BLaER1 (cell line): ENCODE measurements around the gene MTMR11.
A peak's percentile ranks its signal among the peaks of the same experiment; 100 is the strongest.

Source experiments
- H3K27ac ChIP-seq: shearing (Covaris generic); formaldehyde crosslinking; 2 replicates; pipeline ENCODE4 v1.8.1; 2022
- H3K27me3 ChIP-seq: shearing (Covaris generic); formaldehyde crosslinking; 2 replicates; pipeline ENCODE4 v1.8.1; 2022
- H3K36me3 ChIP-seq: shearing (Covaris generic); formaldehyde crosslinking; 2 replicates; pipeline ENCODE4 v1.8.1; 2022
- H3K4me1 ChIP-seq: shearing (Covaris generic); formaldehyde crosslinking; 2 replicates; pipeline ENCODE4 v1.8.1; 2022
- H3K4me2 ChIP-seq: shearing (Covaris generic); formaldehyde crosslinking; 2 replicates; pipeline ENCODE4 v1.8.1; 2022
- H3K4me3 ChIP-seq: shearing (Covaris generic); formaldehyde crosslinking; 2 replicates; pipeline ENCODE4 v1.8.1; 2022
- H3K9ac ChIP-seq: shearing (Covaris generic); formaldehyde crosslinking; 2 replicates; pipeline ENCODE4 v1.8.1; 2022
- H3K9me3 ChIP-seq: shearing (Covaris generic); formaldehyde crosslinking; 2 replicates; pipeline ENCODE4 v1.8.1; 2022
- H4K20me1 ChIP-seq: shearing (Covaris generic); formaldehyde crosslinking; 2 replicates; pipeline ENCODE4 v1.8.1; 2022
- Cebpa-rat ChIP-seq: shearing (Covaris generic); IDR thresholded peaks from 2 replicates; pipeline ENCODE4 v1.8.1; 2022

MTMR11 gene

GRCh38 chr1:149937759-149938158, 1.1 kb upstream of the MTMR11 start:
- no peak overlapping the region for H3K9ac ChIP-seq
- TF ChIP-seq Cebpa-rat, result no peak
- no peaks in the 10 kb centered on the region for H3K27me3 ChIP-seq
- no peak overlapping the region for H3K4me3 ChIP-seq
- H3K27ac ChIP-seq, result no peak overlapping the region
- H3K4me2 ChIP-seq, result no peak overlapping the region; the same call in 1 of the 2 replicates
- no peaks in the 10 kb centered on the region for H4K20me1 ChIP-seq
- no peaks in the 10 kb centered on the region for H3K9me3 ChIP-seq
- no peaks in the 10 kb centered on the region for H3K4me1 ChIP-seq
- H3K36me3 ChIP-seq, result no peaks in the 10 kb centered on the region

- H3K36me3 ChIP-seq, result no peaks in the 10 kb centered on the region
- no peak overlapping the region for H3K9ac ChIP-seq
- TF ChIP-seq Cebpa-rat, result no peak
- H3K4me2 ChIP-seq, result no peak overlapping the region
- H4K20me1 ChIP-seq, result no peaks in the 10 kb centered on the region
- H3K4me1 ChIP-seq, result no peaks in the 10 kb centered on the region
- H3K9me3 ChIP-seq, result no peaks in the 10 kb centered on the region
- no peak overlapping the region for H3K27ac ChIP-seq
- no peaks in the 10 kb centered on the region for H3K27me3 ChIP-seq
- H3K4me3 ChIP-seq, result no peak overlapping the region
Measured at GRCh38 chr1:149936992-149937705, 470 bp upstream of the MTMR11 start.

- no peaks in the 10 kb centered on the region for H3K4me1 ChIP-seq
- H3K4me3 ChIP-seq, result no peak overlapping the region
- H3K27ac ChIP-seq, result no peak overlapping the region
- no peak for TF ChIP-seq Cebpa-rat
- H3K36me3 ChIP-seq, result no peaks in the 10 kb centered on the region
- no peaks in the 10 kb centered on the region for H4K20me1 ChIP-seq
- no peaks in the 10 kb centered on the region for H3K9me3 ChIP-seq
- no peak overlapping the region for H3K9ac ChIP-seq
- no peaks in the 10 kb centered on the region for H3K27me3 ChIP-seq
- no peak overlapping the region for H3K4me2 ChIP-seq
Measured at GRCh38 chr1:149934356-149934755, 2.3 kb downstream of the MTMR11 start.

- no peak overlapping the region for H3K9ac ChIP-seq
- H3K4me1 ChIP-seq, result peaks cover 8% of the 10 kb centered on the region
- no peak for TF ChIP-seq Cebpa-rat
- no peak overlapping the region for H3K4me3 ChIP-seq
- no peaks in the 10 kb centered on the region for H3K36me3 ChIP-seq
- H4K20me1 ChIP-seq, result no peaks in the 10 kb centered on the region
- H3K4me2 ChIP-seq, result no peak overlapping the region
- H3K27me3 ChIP-seq, result no peaks in the 10 kb centered on the region
- no peak overlapping the region for H3K27ac ChIP-seq
- H3K9me3 ChIP-seq, result no peaks in the 10 kb centered on the region
Measured at GRCh38 chr1:149933208-149933607, 3.5 kb downstream of the MTMR11 start.

- H3K4me1 ChIP-seq, result peaks cover 10% of the 10 kb centered on the region
- no peak overlapping the region for H3K4me2 ChIP-seq
- no peak for TF ChIP-seq Cebpa-rat
- H3K4me3 ChIP-seq, result no peak overlapping the region
- H3K9me3 ChIP-seq, result no peaks in the 10 kb centered on the region
- no peaks in the 10 kb centered on the region for H4K20me1 ChIP-seq
- H3K27ac ChIP-seq, result no peak overlapping the region
- H3K9ac ChIP-seq, result no peak overlapping the region
- H3K36me3 ChIP-seq, result no peaks in the 10 kb centered on the region
- H3K27me3 ChIP-seq, result no peaks in the 10 kb centered on the region
Measured at GRCh38 chr1:149932474-149932873, 4.2 kb downstream of the MTMR11 start.

- Histone ChIP-seq H4K20me1 (peaks cover 11% of the 10 kb centered on the region), H3K4me2 (no peak overlapping the region), H3K4me1 (peaks cover 19% of the 10 kb centered on the region), H3K4me3 (no peak overlapping the region), H3K36me3 (peaks cover 5% of the 10 kb centered on the region), H3K9me3 (no peaks in the 10 kb centered on the region), H3K27ac (no peak overlapping the region), H3K9ac (no peak overlapping the region), H3K27me3 (no peaks in the 10 kb centered on the region)
- no peak for TF ChIP-seq Cebpa-rat
Measured at GRCh38 chr1:149931212-149931790, 5.4 kb downstream of the MTMR11 start.

GRCh38 chr1:149929856-149930255, 6.8 kb downstream of the MTMR11 start:
- no peak overlapping the region for H3K27ac ChIP-seq
- no peak for TF ChIP-seq Cebpa-rat

GRCh38 chr1:149928401-149928724, 8.3 kb downstream of the MTMR11 start:
- no peak for TF ChIP-seq Cebpa-rat
- Histone ChIP-seq H3K9me3 (no peaks in the 10 kb centered on the region), H3K36me3 (peaks cover 34% of the 10 kb centered on the region), H4K20me1 (peaks cover 34% of the 10 kb centered on the region), H3K4me3 (peak overlapping the region; percentile 83), H3K9ac (peak overlapping the region; percentile 79), H3K4me1 (peaks cover 37% of the 10 kb centered on the region), H3K27me3 (no peaks in the 10 kb centered on the region), H3K4me2 (peak overlapping the region; percentile 97), H3K27ac (peak overlapping the region; percentile 89)

More at GRCh38 chr1:149929856-149930255, 6.8 kb downstream of the MTMR11 start:
- Histone ChIP-seq H3K9ac (no peak overlapping the region), H3K4me2 (no peak overlapping the region), H3K27me3 (no peaks in the 10 kb centered on the region), H3K4me1 (peaks cover 33% of the 10 kb centered on the region), H3K36me3 (peaks cover 19% of the 10 kb centered on the region), H3K4me3 (no peak overlapping the region), H4K20me1 (peaks cover 25% of the 10 kb centered on the region), H3K9me3 (no peaks in the 10 kb centered on the region)

- H3K4me3 ChIP-seq, result peak within 1 kb of the TSS; percentile 83
- H4K20me1 ChIP-seq, result peaks cover 34% of the 10 kb centered on the region
- no peak for TF ChIP-seq Cebpa-rat
- peak within 1 kb of the TSS; percentile 97 for H3K4me2 ChIP-seq
- no peaks in the 10 kb centered on the region for H3K27me3 ChIP-seq
- H3K4me1 ChIP-seq, result peaks cover 37% of the 10 kb centered on the region
- no peaks in the 10 kb centered on the region for H3K9me3 ChIP-seq
- peak within 1 kb of the TSS; percentile 79 for H3K9ac ChIP-seq
- peaks cover 40% of the 10 kb centered on the region for H3K36me3 ChIP-seq
- H3K27ac ChIP-seq, result peak within 1 kb of the TSS; percentile 89
Measured at GRCh38 chr1:149927563-149928400, 8.9 kb downstream of the MTMR11 start, which contains the start of gene SF3B4. Gene SF3B4, minus strand, starts transcription at chr1:149927803. Its CDS starts 44 bp downstream, at chr1:149927759.
